ENCODE results near the gene CYP4F22.
"Not testable (repeated sequence)": the region's sequence is repeated elsewhere in the genome, so short reads cannot be mapped to it uniquely, and the experiment has no call there.

CYP4F22 gene

DNA sequence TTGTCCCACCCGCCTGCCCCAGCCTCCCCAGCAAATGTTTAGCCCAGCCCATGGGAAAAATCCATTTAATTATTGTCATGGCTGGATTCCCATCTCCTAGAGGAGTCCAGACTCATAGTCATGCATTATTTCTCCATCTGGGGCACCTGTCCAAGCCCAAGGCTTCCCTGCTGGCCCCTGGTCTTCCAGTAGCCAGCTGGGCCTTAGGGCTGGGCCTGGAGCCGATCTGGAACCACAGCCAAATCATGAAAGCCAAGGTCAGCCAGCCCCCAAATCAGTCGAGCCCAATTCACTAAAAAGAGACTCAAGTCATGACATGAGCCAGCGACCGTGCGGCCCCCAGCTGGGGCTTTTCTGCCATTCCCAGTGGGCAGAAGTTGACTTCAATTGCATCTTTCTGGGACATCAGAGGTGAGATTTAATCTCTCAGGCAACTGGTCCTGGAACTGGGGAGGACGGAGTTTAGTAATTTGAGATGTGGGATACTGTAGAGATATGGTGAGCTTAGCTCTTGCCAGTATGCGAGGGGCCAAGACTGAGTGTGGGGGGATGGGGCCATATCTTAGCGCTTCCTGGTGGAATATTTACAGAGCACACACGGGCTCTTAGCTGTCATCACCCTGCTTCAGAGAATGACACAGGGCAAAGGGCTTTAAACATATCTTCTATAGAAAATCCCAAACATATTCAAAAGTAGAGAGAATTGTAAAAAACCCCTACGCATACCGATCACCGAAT is 19.7 kb upstream of the CYP4F22 start:
- DNase-seq (ENCODE audit: low read depth in 2 of 2): no peak

DNA sequence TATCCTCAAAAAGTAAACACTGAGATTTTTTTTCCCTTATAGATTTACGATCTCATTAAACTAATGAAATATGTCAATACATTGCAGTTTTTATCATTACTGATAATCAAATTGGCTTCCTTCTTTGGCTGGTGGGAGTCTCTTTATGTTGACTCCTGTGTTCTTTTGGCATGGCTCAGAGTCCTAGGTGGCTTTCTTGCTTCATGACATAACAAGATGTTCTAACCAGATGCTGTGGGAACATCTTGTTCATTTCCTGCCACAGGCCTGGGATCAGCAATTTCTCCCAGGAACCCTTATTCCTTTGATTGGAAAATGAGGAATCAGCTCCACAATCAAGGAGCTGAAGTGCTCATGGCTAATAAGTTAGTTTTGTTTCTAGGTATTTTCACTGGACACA is 13.2 kb upstream of the CYP4F22 start:
- DNase-seq (ENCODE audit: low read depth in 2 of 2): no peak

- no peak for DNase-seq (ENCODE audit: low read depth in 2 of 2)
Measured at GRCh38 chr19:15498156-15498858, 10.0 kb upstream of the CYP4F22 start.

DNA sequence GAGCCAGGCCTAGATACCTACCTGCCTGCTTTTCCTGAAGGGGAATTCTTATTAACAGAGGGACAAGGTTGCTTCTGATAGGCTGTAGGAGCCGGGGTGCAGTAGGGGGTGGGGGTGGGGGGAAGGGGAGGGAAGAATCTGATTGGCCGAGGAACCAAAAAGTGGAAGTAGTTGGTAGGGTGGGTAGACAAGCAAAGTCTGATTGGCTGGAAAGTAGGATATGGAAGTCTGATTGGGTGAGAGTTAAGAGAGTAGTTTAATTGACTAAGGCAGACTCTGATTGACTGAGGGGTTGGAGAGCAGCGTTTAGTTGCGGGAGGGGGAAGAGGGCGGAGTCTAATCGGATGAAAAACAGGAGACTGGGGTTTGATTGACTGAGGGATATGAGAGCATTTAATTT is 9.4 kb upstream of the CYP4F22 start:
- DNase-seq (ENCODE audit: low read depth in 2 of 2): no peak

DNA sequence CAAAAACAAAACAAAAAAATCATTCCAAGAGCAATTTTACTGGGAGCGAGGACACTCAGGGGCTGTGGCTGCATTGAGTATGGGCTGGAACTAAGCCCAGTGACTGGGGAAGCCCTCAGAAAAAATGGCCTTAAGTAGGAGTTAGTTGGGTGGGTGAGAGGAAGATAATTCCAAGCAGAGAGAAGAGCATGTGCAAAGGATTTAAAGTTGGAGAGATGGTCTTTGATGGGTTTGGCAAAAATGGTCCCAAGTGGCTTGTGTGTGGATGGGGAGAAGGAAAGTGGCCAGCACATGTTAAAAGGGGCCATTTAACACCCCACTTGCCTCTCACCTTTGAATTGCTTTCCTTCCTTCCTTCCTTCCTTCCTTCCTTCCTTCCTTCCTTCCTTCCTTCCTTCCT is 6.7 kb upstream of the CYP4F22 start:
- DNase-seq (ENCODE audit: low read depth in 2 of 2): no peak

GRCh38 chr19:15502264-15502663 is 6.1 kb upstream of the CYP4F22 start:
- DNase-seq (ENCODE audit: low read depth in 2 of 2): no peak

- DNase-seq (ENCODE audit: low read depth in 2 of 2): no peak
Measured at GRCh38 chr19:15506074-15506571, 2.2 kb upstream of the CYP4F22 start.

DNA sequence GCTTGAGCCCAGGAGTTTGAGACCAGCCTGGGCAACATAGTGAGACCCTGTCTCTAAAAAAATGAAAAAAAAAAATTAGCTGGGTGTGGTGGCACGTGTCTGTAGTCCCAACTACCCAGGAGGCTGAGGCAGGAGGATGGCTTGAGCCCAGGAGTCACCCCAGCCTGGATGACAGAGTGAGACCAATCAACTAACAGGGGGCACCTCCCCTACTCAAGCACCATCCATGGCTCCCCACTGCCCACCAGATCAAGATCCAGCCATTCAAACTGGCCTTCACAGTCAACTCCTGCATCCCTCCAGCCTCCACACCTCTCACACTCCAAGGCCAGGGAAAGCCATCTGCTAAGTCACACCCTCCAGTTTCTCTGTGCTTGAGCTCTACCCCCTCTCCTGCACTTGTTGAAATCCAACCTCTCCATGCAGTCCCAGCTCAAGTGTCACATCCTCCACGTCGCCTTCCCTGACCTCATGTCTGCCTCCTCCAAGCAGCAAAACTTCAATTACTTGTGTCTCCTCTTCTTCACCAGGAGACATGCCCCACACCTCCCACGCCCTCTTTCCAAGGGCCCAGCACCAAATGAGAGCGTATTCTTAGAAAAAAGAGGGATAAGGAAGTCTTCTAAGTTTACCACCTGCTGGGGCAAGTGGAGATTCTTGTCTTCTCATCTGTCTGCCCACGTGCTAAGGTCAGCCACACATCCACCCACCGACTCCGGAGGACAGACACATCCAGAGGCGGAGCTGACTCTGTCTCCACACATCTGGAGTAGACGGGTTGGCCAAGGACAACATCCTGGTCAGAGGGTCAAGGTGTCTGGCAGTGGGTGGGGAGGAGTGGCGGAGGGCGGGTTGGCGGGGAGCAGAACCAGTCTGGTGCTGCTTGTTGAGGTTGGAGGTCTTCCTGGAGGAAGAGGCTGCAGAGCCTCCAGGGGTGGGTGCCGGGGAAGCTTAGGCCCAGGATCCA is 974 bp upstream of the CYP4F22 start:
- DNase-seq (ENCODE audit: low read depth in 2 of 2): no peak

GRCh38 chr19:15511671-15512424 is 3.5 kb downstream of the CYP4F22 start:
- no peak for DNase-seq (ENCODE audit: low read depth in 2 of 2)

DNA sequence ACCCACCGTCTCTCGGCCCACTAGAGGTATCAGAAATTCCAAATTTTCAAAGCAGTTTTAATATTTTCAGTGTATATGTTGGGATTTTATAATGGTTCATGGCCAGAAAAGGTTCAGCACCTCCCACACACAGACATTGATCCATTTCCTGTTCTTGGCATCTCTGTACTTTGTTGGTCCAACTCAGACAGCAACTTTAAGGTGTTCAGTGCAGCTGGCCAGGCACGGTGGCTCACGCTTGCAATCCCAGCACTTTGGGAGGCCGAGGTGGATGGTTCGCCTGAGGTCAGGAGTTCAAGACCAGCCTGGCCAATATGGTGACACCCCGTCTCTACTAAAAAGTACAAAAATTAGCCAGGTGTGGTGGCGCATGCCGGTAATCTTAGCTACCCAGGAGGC is 6.9 kb downstream of the CYP4F22 start:
- DNase-seq (ENCODE audit: low read depth in 2 of 2): not testable (repeated sequence)

- no peak for DNase-seq (ENCODE audit: low read depth in 2 of 2)
Measured at GRCh38 chr19:15516363-15516762, 8.0 kb downstream of the CYP4F22 start.

- no peak for DNase-seq (ENCODE audit: low read depth in 2 of 2)
Measured at GRCh38 chr19:15517778-15518177, 9.5 kb downstream of the CYP4F22 start.

- DNase-seq (ENCODE audit: low read depth in 2 of 2): no peak
Measured at GRCh38 chr19:15519433-15519976, 11.2 kb downstream of the CYP4F22 start.

GRCh38 chr19:15524781-15525180 is 16.5 kb downstream of the CYP4F22 start:
- DNase-seq (ENCODE audit: low read depth in 2 of 2): no peak

DNA sequence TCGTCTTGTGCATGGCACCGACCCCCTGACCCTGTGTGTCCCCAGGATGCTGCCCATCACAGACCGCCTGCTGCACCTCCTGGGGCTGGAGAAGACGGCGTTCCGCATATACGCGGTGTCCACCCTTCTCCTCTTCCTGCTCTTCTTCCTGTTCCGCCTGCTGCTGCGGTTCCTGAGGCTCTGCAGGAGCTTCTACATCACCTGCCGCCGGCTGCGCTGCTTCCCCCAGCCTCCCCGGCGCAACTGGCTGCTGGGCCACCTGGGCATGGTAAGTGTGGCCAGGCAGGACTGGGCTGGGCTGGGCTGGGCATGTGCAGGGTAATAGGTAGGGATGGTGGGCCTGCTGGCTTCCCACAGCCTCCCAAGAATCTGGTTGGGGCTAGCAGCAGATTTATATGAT is 17.0 kb downstream of the CYP4F22 start:
- DNase-seq (ENCODE audit: low read depth in 2 of 2): no peak

DNA sequence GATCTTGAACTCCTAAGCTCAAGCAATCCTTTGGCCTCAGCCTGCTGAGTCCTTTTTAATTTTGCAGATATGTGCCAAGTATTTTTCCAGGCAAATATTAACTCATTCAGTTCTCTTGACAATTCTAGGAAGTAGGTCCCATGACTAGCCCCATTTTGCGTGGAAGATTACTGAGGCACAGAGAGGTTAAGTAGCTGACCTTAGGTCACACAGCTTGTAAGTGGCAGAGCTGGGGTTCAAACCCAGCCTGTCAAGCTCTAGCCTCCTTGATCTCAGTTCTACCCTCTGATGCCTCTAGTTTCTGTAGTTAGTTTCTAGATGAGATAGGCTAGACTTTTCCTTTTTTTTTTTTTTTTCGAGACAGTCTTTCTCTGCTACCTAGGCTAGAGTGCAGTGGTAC is 18.1 kb downstream of the CYP4F22 start:
- no peak for DNase-seq (ENCODE audit: low read depth in 2 of 2)

- no peak for DNase-seq (ENCODE audit: low read depth in 2 of 2)
Measured at GRCh38 chr19:15527705-15528104, 19.4 kb downstream of the CYP4F22 start.

GRCh38 chr19:15529774-15530372 is 21.5 kb downstream of the CYP4F22 start:
- DNase-seq (ENCODE audit: low read depth in 2 of 2): no peak

- DNase-seq (ENCODE audit: low read depth in 2 of 2): no peak
Measured at GRCh38 chr19:15532779-15533521, 24.6 kb downstream of the CYP4F22 start.

DNA sequence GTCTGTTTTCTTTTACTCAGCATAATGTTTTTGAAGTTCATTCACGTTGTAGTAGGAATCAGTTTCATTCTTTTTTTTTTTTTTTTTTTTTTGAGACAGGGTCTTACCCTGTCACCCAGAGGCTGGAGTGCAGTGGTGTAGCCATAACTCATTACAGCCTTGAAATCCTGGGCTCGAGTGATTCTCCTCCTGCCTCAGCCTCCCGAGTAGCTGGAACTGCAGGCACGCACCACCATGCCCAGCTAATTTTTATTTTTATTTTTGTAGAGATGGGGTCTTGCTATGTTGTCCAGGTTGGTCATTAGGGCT is 25.2 kb downstream of the CYP4F22 start:
- not testable (repeated sequence) for DNase-seq (ENCODE audit: low read depth in 2 of 2)
